HepG2 (cell line): ENCODE data around the gene ST8SIA4. TPM values are rescaled to one million over a fixed set of nuclear protein-coding genes. Genes with fewer than 3 reads are reported as not detected.

ENCODE experiments used
- ATAC-seq: fragments of 200-7000 bp; cut with Tn5 transposase; 3 replicates; pipeline ENCODE4 v1.9.1; 2020; ENCODE audit warnings: mild to moderate bottlenecking, moderate library complexity
- BruUV-seq: library from RNA; stranded (reverse); fragments of 400-500 nt; replicated peaks from 2 replicates; lab custom pipeline; 2021; lab: Mats Ljungman, UMichigan
- CTCF ChIA-PET: fragments of 300-600 bp; formaldehyde crosslinking; extraction: SDS; loops from one replicate; lab custom pipeline; 2021; ENCODE audit warnings: low total read pairs, inconsistent platforms, low intra/inter-chr PET ratio; lab: Yijun Ruan, JAX
- POLR2A ChIA-PET: fragments of 350-600 bp; sonication (Branson Sonifier 250); formaldehyde crosslinking; loops from one replicate; lab custom pipeline; 2020; ENCODE audit warnings: antibody characterized with exemption, inconsistent platforms; lab: Yijun Ruan, JAX
- DNase-seq: peaks from one replicate; pipeline ENCODE4 v3.0.0-alpha.2; 2015; ENCODE audit warnings: low spot score
- FAIRE-seq: peaks from 3 replicates; lab custom pipeline; 2011; peaks lifted over from hg19 to GRCh38; lab: Jason Lieb, UNC
- H2AFZ ChIP-seq: one replicate; pipeline ENCODE4 v1.6.1; 2011; ENCODE audit warnings: low read length, inconsistent platforms
- H3K27ac ChIP-seq: fragments of 300-600 bp; 3 replicates; pipeline ENCODE4 v1.8.0; 2011; ENCODE audit warnings: mixed run types, mild to moderate bottlenecking, mixed read lengths, low read length, inconsistent platforms; ENCODE audit not compliant: insufficient read depth; ENCODE audit errors: extremely low read length
- H3K27me3 ChIP-seq, 2 experiments: fragments of 200-600 bp in 1 of 2; 2 replicates in 1 of 2; 3 replicates in 1 of 2; pipeline versions ENCODE4 v1.6.0 to v1.8.0; 2011; ENCODE audit warnings: low read length in 2 of 2, mild to moderate bottlenecking in 2 of 2, moderate library complexity in 2 of 2, inconsistent platforms in 1 of 2; ENCODE audit not compliant: insufficient read depth in 2 of 2, control insufficient read depth in 1 of 2
- H3K36me3 ChIP-seq, 2 experiments: fragments of 200-600 bp in 1 of 2; replicated peaks in 1 of 2; 2 replicates in 1 of 2; 3 replicates in 1 of 2; pipeline versions ENCODE4 v1.5.1 to v1.8.0; 2011; ENCODE audit warnings: low read length in 2 of 2, inconsistent platforms in 1 of 2; ENCODE audit not compliant: insufficient read depth in 2 of 2, control insufficient read depth in 1 of 2
- H3K4me1 ChIP-seq: 2 replicates; pipeline ENCODE4 v1.5.1; 2012; ENCODE audit warnings: low read length, inconsistent platforms; ENCODE audit not compliant: insufficient read depth
- H3K4me2 ChIP-seq: 2 replicates; pipeline ENCODE4 v1.6.0; 2011; ENCODE audit warnings: low read depth, low read length, inconsistent platforms
- H3K4me3 ChIP-seq, 3 experiments: fragments of 200-600 bp in 1 of 3; sonication (generic), shearing (Covaris generic) in 1 of 3; replicated peaks in 1 of 3; 2 replicates each; pipeline ENCODE4 v1.5.1; 2011 to 2016; ENCODE audit warnings: low read length in 3 of 3, inconsistent platforms in 2 of 3, low read depth in 2 of 3, mild to moderate bottlenecking in 2 of 3, control low read depth in 1 of 3, mixed read lengths in 1 of 3; ENCODE audit not compliant: insufficient read depth in 1 of 3
- H3K79me2 ChIP-seq: one replicate; pipeline ENCODE4 v1.6.1; 2011; ENCODE audit warnings: low read length, inconsistent platforms; ENCODE audit not compliant: insufficient read depth
- H3K9ac ChIP-seq: 2 replicates; pipeline ENCODE4 v1.6.0; 2011; ENCODE audit warnings: mild to moderate bottlenecking, low read depth, low read length, inconsistent platforms; ENCODE audit not compliant: insufficient read depth
- H3K9me3 ChIP-seq: 2 replicates; pipeline ENCODE4 v1.5.1; 2012; ENCODE audit warnings: mild to moderate bottlenecking, low read length
- H4K20me1 ChIP-seq: 2 replicates; pipeline ENCODE4 v1.6.0; 2011; ENCODE audit warnings: inconsistent platforms, mild to moderate bottlenecking, low read length, moderate library complexity; ENCODE audit not compliant: insufficient read depth
- KAT2B ChIP-seq: fragments of 150-350 bp; IDR thresholded peaks from 2 replicates; pipeline ENCODE4 v1.6.1; 2014; ENCODE audit warnings: low read depth, low read length, borderline replicate concordance
- KLF11 ChIP-seq: IDR thresholded peaks from 2 replicates; pipeline ENCODE4 v1.6.1; 2016; ENCODE audit warnings: missing compliant biosample characterization
- MAFF ChIP-seq: IDR thresholded peaks from 2 replicates; pipeline ENCODE4 v1.6.1; 2011; ENCODE audit warnings: low read depth, low read length, improper control_type of control experiment
- MTA1 ChIP-seq: sonication (generic); formaldehyde crosslinking; IDR thresholded peaks from 2 replicates; pipeline ENCODE4 v1.4.0; 2020; ENCODE audit warnings: missing genetic modification reagents, mild to moderate bottlenecking, borderline replicate concordance
- RFXANK ChIP-seq: IDR thresholded peaks from 2 replicates; pipeline ENCODE4 v1.6.1; 2016
- SMYD3 ChIP-seq: sonication (generic); formaldehyde crosslinking; IDR thresholded peaks from 2 replicates; pipeline ENCODE4 v1.8.1; 2023; ENCODE audit warnings: mild to moderate bottlenecking, missing genetic modification reagents
- ZNF138 ChIP-seq: sonication (generic); formaldehyde crosslinking; IDR thresholded peaks from 2 replicates; pipeline ENCODE4 v1.5.0; 2020; ENCODE audit warnings: mild to moderate bottlenecking, low read depth, missing genetic modification reagents
- ZNF577 ChIP-seq: sonication (generic); formaldehyde crosslinking; IDR thresholded peaks from 2 replicates; pipeline ENCODE4 v1.4.0; 2020; ENCODE audit warnings: mild to moderate bottlenecking, low read depth, missing genetic modification reagents, borderline replicate concordance
- ZSCAN29 ChIP-seq: sonication (generic); formaldehyde crosslinking; conservative IDR thresholded peaks from 2 replicates; pipeline ENCODE4 v1.4.0; 2020; ENCODE audit warnings: mild to moderate bottlenecking, missing genetic modification reagents
- WGBS: methylation state at CpG from one replicate; pipeline ENCODE4 v1.1.6; 2017; ENCODE audit warnings: low lambda C conversion rate; 5-methylcytosine and 5-hydroxymethylcytosine counted together
- in situ Hi-C: cut with HindIII; loops from 2 replicates; pipeline ENCODE4 v1.10.0; 2017; ENCODE audit warnings: low pct_unique_long_range_greater_than_20kb; ENCODE audit not compliant: extremely low pct_ligation_motif_present
- intact Hi-C: fragments of 100-400 bp; cut with micrococcal nuclease; formaldehyde crosslinking; loops from one replicate; pipeline ENCODE4 v1.10.0; 2022; ENCODE audit not compliant: unreplicated experiment
- polyA plus RNA-seq, 8 experiments: library from polyadenylated mRNA; depleted of rRNA in 3 of 8; stranded (reverse) in 7 of 8; unstranded in 1 of 8; fragments of >200 nt; fragmentation: Illumina TruSeq in 4 of 8; extraction: Trizol in 4 of 8; gene quantifications; 2 replicates each; pipeline versions ENCODE4 v1.2.1 to v1.2.3, GENCODE V29; 2011 to 2016; ENCODE audit warnings: low read depth in 4 of 8, missing spikeins in 1 of 8, mixed read lengths in 1 of 8; ENCODE audit not compliant: insufficient read depth in 1 of 8
- total RNA-seq, 5 experiments: library from RNA; depleted of rRNA; stranded (reverse); fragments of >200 nt; fragmentation: Illumina TruSeq; extraction: Trizol; gene quantifications; 2 replicates each; pipeline ENCODE4 v1.2.3, GENCODE V29; 2016; ENCODE audit warnings: low read depth in 1 of 5
- TF ChIP-seq, protein P1 (sequence below): sonication (generic); formaldehyde crosslinking; IDR thresholded peaks from 2 replicates; pipeline ENCODE4 v1.5.1; 2020; ENCODE audit warnings: missing genetic modification reagents, mild to moderate bottlenecking, borderline replicate concordance
- TF ChIP-seq, protein P2 (sequence below): sonication (generic); formaldehyde crosslinking; IDR thresholded peaks from 2 replicates; pipeline ENCODE4 v1.4.0; 2020; ENCODE audit warnings: mild to moderate bottlenecking, low read depth, missing genetic modification reagents
- TF ChIP-seq, protein P3 (sequence below): sonication (generic); formaldehyde crosslinking; conservative IDR thresholded peaks from 2 replicates; pipeline ENCODE4 v1.4.0; 2020; ENCODE audit warnings: missing genetic modification reagents

The ST8SIA4 gene
- total and polyA plus RNA-seq, 2 of the 13 experiments (the other 11 are each of a cell fraction or from before 2014, with no cell fraction given) = not detected

- CTCF ChIA-PET = no interaction called here
- BruUV-seq = no TSS peak
- TF ChIP-seq MAFF (no peak), MTA1 (CRISPR knock-in tag) (no peak), ZNF138 (CRISPR knock-in tag) (no peak), ZNF577 (CRISPR knock-in tag) (no peak), RFXANK (no peak), ZSCAN29 (CRISPR knock-in tag) (no peak), SMYD3 (CRISPR knock-in tag) (no peak), KLF11 (CRISPR knock-in tag) (no peak), KAT2B (no peak)
- TF ChIP-seq, protein P1, sequence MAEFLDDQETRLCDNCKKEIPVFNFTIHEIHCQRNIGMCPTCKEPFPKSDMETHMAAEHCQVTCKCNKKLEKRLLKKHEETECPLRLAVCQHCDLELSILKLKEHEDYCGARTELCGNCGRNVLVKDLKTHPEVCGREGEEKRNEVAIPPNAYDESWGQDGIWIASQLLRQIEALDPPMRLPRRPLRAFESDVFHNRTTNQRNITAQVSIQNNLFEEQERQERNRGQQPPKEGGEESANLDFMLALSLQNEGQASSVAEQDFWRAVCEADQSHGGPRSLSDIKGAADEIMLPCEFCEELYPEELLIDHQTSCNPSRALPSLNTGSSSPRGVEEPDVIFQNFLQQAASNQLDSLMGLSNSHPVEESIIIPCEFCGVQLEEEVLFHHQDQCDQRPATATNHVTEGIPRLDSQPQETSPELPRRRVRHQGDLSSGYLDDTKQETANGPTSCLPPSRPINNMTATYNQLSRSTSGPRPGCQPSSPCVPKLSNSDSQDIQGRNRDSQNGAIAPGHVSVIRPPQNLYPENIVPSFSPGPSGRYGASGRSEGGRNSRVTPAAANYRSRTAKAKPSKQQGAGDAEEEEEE (CRISPR knock-in tag) = no peak
- TF ChIP-seq, protein P2, sequence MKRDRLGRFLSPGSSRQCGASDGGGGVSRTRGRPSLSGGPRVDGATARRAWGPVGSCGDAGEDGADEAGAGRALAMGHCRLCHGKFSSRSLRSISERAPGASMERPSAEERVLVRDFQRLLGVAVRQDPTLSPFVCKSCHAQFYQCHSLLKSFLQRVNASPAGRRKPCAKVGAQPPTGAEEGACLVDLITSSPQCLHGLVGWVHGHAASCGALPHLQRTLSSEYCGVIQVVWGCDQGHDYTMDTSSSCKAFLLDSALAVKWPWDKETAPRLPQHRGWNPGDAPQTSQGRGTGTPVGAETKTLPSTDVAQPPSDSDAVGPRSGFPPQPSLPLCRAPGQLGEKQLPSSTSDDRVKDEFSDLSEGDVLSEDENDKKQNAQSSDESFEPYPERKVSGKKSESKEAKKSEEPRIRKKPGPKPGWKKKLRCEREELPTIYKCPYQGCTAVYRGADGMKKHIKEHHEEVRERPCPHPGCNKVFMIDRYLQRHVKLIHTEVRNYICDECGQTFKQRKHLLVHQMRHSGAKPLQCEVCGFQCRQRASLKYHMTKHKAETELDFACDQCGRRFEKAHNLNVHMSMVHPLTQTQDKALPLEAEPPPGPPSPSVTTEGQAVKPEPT = no peak
- TF ChIP-seq, protein P3, sequence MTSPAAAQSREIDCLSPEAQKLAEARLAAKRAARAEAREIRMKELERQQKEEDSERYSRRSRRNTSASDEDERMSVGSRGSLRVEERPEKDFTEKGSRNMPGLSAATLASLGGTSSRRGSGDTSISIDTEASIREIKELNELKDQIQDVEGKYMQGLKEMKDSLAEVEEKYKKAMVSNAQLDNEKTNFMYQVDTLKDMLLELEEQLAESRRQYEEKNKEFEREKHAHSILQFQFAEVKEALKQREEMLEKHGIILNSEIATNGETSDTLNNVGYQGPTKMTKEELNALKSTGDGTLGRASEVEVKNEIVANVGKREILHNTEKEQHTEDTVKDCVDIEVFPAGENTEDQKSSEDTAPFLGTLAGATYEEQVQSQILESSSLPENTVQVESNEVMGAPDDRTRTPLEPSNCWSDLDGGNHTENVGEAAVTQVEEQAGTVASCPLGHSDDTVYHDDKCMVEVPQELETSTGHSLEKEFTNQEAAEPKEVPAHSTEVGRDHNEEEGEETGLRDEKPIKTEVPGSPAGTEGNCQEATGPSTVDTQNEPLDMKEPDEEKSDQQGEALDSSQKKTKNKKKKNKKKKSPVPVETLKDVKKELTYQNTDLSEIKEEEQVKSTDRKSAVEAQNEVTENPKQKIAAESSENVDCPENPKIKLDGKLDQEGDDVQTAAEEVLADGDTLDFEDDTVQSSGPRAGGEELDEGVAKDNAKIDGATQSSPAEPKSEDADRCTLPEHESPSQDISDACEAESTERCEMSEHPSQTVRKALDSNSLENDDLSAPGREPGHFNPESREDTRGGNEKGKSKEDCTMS (CRISPR knock-in tag) = no peak
Observed at GRCh38 chr5:100768221-100768620, 134.9 kb downstream of the ST8SIA4 start.

More at GRCh38 chr5:100768221-100768620, 134.9 kb downstream of the ST8SIA4 start:
- no peaks in the 10 kb centered on the region for H3K27me3 ChIP-seq
- 17% methylated on average over 4 of the region's 4 CpGs for WGBS
- FAIRE-seq (no peak), ATAC-seq (no peak), DNase-seq (no peak)
- H2AFZ ChIP-seq = no peak overlapping the region
- no peak overlapping the region for H3K27ac ChIP-seq
- no peaks in the 10 kb centered on the region for H3K36me3 ChIP-seq
- no peaks in the 10 kb centered on the region for H3K4me1 ChIP-seq
- no peaks in the 10 kb centered on the region for H3K79me2 ChIP-seq
- POLR2A ChIA-PET = no interaction called here
- no peaks in the 10 kb centered on the region for H4K20me1 ChIP-seq
- in situ Hi-C loops (no loop called here), intact Hi-C loops (no loop called here)
- H3K9me3 ChIP-seq = no peaks in the 10 kb centered on the region
- H3K4me2 ChIP-seq = no peak overlapping the region
- H3K9ac ChIP-seq = no peak overlapping the region
- H3K4me3 ChIP-seq = no peak overlapping the region
